Suprapubic skin (tissue), 3 donors: ENCODE results near the gene ZDHHC21.

Experiments used
- EP300 ChIP-seq: sonication (generic); formaldehyde crosslinking; IDR thresholded peaks from one replicate; pipeline ENCODE4 v1.6.1; 2017; ENCODE audit warnings: antibody characterized with exemption
- POLR2A ChIP-seq, 2 donors: fragments of 450-650 bp; IDR thresholded peaks; one replicate each; pipeline ENCODE4 v1.6.1; 2017; ENCODE audit warnings: antibody characterized with exemption in 2 of 2, mild to moderate bottlenecking in 2 of 2, moderate library complexity in 2 of 2
- TF ChIP-seq, protein P1 (sequence below), 2 donors: fragments of 200-600 bp in 1 of 2; fragments of 450-650 bp in 1 of 2; sonication (generic) in 1 of 2; IDR thresholded peaks; one replicate each; pipeline ENCODE4 v1.5.1; 2016 to 2019; ENCODE audit warnings: antibody characterized with exemption in 2 of 2, mild to moderate bottlenecking in 1 of 2, moderate library complexity in 1 of 2

DNA sequence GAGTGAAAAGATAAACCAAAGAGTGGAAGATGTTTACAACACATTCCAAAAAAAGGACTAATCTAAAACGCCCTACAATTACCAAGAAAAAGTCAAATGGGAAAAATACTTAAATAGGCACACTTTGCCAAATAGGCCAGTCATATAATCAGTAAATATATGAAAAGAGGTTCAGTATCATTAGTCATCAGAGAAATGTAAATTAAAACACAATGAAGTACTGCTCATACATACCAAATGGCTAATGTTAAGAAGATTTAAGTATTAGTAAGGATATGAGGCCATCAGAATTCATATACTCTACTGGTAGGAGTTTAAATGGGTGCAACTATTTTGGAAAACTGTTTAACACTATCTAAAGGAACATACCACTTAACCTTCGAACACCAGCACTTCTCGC lies 47.6 kb downstream of the ZDHHC21 start:
- TF ChIP-seq EP300 (no peak), POLR2A (IDR thresholded peaks at IDR 0.05) (no peak)
- TF ChIP-seq, protein P1, sequence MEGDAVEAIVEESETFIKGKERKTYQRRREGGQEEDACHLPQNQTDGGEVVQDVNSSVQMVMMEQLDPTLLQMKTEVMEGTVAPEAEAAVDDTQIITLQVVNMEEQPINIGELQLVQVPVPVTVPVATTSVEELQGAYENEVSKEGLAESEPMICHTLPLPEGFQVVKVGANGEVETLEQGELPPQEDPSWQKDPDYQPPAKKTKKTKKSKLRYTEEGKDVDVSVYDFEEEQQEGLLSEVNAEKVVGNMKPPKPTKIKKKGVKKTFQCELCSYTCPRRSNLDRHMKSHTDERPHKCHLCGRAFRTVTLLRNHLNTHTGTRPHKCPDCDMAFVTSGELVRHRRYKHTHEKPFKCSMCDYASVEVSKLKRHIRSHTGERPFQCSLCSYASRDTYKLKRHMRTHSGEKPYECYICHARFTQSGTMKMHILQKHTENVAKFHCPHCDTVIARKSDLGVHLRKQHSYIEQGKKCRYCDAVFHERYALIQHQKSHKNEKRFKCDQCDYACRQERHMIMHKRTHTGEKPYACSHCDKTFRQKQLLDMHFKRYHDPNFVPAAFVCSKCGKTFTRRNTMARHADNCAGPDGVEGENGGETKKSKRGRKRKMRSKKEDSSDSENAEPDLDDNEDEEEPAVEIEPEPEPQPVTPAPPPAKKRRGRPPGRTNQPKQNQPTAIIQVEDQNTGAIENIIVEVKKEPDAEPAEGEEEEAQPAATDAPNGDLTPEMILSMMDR (IDR thresholded peaks at IDR 0.05): no peak
